Esophagus mucosa (tissue), 1 donor: Measurements from ENCODE around the gene KCNQ5. TPM values are rescaled to one million over a fixed set of nuclear protein-coding genes. Genes with fewer than 3 reads are reported as not detected.
"Not testable (repeated sequence)": the region's sequence is repeated elsewhere in the genome, so short reads cannot be mapped to it uniquely, and the experiment has no call there.

ENCODE experiments used
- ATAC-seq: fragments of 200-7000 bp; cut with Tn5 transposase; one replicate; pipeline ENCODE4 v1.9.1; 2020
- total RNA-seq: library from RNA; stranded (reverse); gene quantifications from one replicate; pipeline ENCODE4 v1.2.4, GENCODE V29; 2023
- donor health status: DM: yes; HTN: yes; CAD: no.

Gene KCNQ5
- total RNA-seq, 1 donor from 2014 or later, result 0.96 TPM

- peak; percentile 41 for ATAC-seq
Observed at GRCh38 chr6:73207221-73207837, 585.5 kb downstream of the KCNQ5 start.

DNA sequence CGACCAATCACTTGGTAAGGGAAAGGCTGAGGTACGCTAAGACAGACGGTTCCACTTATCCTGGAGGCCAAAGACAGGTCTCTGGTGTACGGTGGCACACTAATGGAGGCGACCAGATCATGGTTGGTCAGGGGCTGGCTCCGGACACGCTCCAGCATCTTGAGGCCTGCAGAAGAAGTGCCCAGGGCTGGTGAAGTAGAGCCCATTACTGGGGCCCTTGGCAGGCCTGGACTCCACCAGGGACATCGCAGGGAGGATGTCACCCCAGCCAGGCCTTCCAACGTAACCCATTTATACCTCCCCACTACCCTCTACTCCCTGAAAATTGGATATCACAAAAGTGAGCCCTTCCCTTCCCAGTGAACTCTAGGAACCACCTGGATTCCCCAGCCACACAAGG lies 587.3 kb downstream of the KCNQ5 start:
- no peak for ATAC-seq

- no peak for ATAC-seq
Observed at GRCh38 chr6:73216859-73217258, 595.0 kb downstream of the KCNQ5 start.

GRCh38 chr6:73225396-73225795 lies 603.5 kb downstream of the KCNQ5 start, which contains the start of gene KHDC1L:
TSS of gene KHDC1L (minus strand) at chr6:73225496. CDS start at chr6:73225408, 88 bp downstream.
- ATAC-seq, result no peak

DNA sequence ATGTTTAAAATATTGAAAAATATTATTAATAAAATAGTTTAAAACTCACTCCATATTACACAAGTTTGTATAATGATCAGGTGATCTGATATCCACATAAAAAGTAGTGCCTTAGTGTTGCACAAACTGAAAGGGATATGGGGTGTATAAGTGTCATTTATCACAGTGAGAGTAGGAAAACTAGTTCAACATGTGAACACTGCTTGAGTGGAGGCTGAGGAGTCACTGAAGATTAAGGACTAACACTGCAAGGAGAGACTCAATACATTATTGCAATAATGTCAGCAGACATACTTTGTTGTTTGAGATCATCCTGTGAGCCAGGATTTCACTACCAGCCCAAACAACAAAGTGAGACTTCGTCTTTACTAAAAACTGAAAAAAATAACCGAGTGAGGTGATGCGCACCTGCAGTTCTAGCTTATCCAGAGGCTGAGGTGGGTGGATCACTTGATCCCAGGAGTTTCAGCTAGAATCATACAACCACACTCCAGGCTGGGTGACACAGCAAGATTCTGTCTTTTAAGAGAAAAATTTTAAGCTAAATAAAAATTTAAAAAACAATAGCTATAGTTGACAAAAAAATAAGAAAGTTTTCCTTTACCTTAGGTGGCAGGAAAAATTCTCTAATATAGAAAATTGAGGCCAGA lies 605.9 kb downstream of the KCNQ5 start:
- peak; percentile 73 for ATAC-seq

GRCh38 chr6:73231986-73232391 lies 610.1 kb downstream of the KCNQ5 start:
- ATAC-seq, result no peak

GRCh38 chr6:73233048-73233447 lies 611.2 kb downstream of the KCNQ5 start:
- ATAC-seq, result no peak

- ATAC-seq, result not testable (repeated sequence)
Observed at GRCh38 chr6:73233971-73234370, 612.1 kb downstream of the KCNQ5 start.

DNA sequence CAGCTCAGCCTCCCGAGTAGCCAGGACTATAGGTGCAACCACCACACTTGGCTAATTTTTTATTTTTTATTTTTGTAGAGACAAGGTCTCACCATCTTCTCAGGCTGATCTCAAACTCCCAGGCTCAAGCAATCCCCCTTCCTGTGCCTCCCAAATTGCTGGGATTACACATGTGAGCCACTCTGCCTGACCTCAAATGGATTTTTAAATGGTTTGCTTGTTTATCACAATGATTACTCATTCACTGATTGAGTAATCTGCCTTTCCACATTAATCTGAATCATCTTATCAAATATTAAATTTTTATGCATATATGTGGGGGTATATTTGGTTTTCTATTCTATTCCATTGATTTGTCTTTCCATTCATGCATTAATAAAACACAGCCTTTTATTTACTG lies 612.9 kb downstream of the KCNQ5 start:
- no peak for ATAC-seq

DNA sequence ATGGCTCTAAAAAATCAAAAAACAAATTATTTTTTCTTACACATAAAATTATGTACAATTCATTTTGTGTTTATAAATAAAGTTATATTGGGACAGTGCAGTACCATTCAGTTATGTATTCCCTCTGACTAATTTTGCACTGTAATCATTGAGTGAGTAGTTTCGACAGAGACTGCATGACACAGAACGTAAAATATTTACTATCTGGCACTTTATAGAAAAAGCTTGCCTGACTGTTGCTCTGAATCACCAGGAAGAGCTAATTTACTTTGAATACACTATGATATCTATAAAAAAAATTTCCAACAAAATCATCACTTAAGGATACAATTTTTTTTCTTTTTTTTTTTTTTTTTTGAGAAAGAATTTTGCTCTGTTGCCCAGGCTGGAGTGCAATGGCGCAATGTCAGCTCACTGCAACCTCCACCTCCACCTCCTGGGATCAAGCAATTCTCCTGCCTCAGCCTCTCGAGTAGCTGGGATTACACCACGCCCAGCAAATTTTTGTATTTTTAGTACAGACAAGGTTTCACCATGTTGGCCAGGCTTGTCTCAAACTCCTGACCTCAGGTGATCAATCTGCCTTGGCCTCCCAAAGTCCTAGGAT lies 614.4 kb downstream of the KCNQ5 start:
- ATAC-seq, result peak; percentile 87

GRCh38 chr6:73240730-73241129 lies 618.9 kb downstream of the KCNQ5 start:
- ATAC-seq, result no peak

DNA sequence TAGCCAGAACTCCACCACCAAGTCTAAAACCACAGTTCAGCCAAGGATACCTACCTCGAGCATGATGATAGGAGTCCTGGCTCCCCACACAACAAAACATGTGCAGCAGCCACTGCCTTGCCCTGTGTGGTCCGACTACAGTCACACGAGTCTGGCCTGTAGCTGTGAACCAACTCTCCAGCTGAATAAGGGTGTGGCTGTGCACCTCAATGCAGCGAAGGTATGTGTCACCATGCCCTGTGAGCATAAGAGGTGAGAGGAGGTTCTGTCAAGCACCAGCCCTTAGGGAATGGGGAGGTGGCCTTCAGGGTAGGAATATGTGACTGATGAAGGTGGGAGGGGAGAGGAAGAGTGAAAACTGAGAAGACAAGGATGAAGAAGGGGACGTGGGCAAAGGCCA lies 620.1 kb downstream of the KCNQ5 start:
- ATAC-seq, result peak; percentile 92
